Suprapubic skin (tissue), 4 donors: Measurements from ENCODE around the gene CCL26. TPM values are rescaled to one million over a fixed set of nuclear protein-coding genes. Genes with fewer than 3 reads are reported as not detected.

Experiments used
- DNase-seq, 2 donors: peaks; one replicate each; pipeline ENCODE4 v3.0.0-alpha.2; 2019; ENCODE audit warnings: low spot score in 2 of 2
- H3K27ac ChIP-seq: fragments of 200-600 bp; sonication (generic); one replicate; pipeline ENCODE4 v1.5.1; 2019
- H3K27me3 ChIP-seq: fragments of 200-600 bp; sonication (generic); one replicate; pipeline ENCODE4 v1.5.1; 2019
- H3K36me3 ChIP-seq: fragments of 200-600 bp; sonication (generic); one replicate; pipeline ENCODE4 v1.5.1; 2019
- H3K4me1 ChIP-seq: fragments of 200-600 bp; sonication (generic); one replicate; pipeline ENCODE4 v1.5.1; 2019
- H3K4me3 ChIP-seq: fragments of 200-600 bp; sonication (generic); one replicate; pipeline ENCODE4 v1.5.1; 2019; ENCODE audit warnings: mild to moderate bottlenecking
- H3K9me3 ChIP-seq: fragments of 200-600 bp; sonication (generic); one replicate; pipeline ENCODE4 v1.5.1; 2019
- EP300 ChIP-seq: sonication (generic); formaldehyde crosslinking; IDR thresholded peaks from one replicate; pipeline ENCODE4 v1.6.1; 2017; ENCODE audit warnings: antibody characterized with exemption
- POLR2A ChIP-seq, 2 donors: fragments of 450-650 bp; IDR thresholded peaks; one replicate each; pipeline ENCODE4 v1.6.1; 2017; ENCODE audit warnings: antibody characterized with exemption in 2 of 2, mild to moderate bottlenecking in 2 of 2, moderate library complexity in 2 of 2
- POLR2AphosphoS5 ChIP-seq, 3 donors: sonication (generic); formaldehyde crosslinking; IDR thresholded peaks; one replicate each; pipeline ENCODE4 v1.6.1; 2017; ENCODE audit warnings: antibody characterized with exemption in 3 of 3
- WGBS: methylation state at CpG from one replicate; pipeline ENCODE4 v1.1.5; 2018; 5-methylcytosine and 5-hydroxymethylcytosine counted together
- total RNA-seq, 4 donors: library from RNA; depleted of rRNA; stranded (reverse); fragments of >200 nt; gene quantifications; one replicate each; pipeline ENCODE4 v1.1.0, GENCODE V29; 2016
- TF ChIP-seq, protein P1 (sequence below), 2 donors: fragments of 200-600 bp in 1 of 2; fragments of 450-650 bp in 1 of 2; sonication (generic) in 1 of 2; IDR thresholded peaks; one replicate each; pipeline ENCODE4 v1.5.1; 2016 to 2019; ENCODE audit warnings: antibody characterized with exemption in 2 of 2, mild to moderate bottlenecking in 1 of 2, moderate library complexity in 1 of 2

CCL26 gene
- total RNA-seq, 4 donors from 2014 or later = not detected

DNA sequence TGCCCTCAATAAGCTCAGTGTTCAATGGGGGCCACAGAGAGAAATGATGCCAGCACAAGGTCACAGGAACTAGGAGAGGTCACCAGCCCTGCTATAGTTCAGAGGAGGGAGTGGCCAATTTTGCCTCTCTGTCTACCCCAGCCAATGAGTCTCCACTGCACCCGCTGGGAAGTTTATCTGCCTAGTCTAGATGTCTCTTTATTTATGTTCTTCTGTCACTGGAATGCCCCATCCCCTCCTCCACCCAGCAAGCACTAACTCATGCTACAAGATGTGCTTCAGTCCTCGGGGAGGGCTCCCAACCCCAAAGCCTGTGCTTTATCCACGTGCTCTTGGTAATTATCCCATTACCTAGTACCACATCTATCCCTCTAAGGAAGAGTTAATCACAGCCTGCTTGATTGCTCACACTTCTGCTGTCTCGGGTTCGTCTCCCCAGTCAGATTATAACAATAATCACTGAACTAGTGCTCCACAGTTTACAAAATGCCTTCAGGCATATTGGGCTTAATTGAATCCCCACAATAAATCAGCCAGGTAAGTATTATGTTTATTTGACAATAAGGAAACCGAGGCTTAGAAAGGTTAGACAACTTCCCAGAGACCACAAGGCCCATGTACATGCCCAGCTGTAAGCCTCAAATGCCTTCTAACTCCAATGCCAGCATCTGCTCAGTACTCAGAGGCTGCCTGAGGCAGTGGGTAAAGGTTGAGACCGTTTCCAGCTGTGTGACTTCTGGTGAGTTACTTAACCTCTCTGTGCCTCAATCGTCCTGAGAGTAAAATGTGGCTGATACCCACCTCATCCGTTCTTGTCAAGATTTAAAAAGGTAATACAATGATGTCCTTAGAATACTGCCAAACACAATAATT lies 37.2 kb downstream of the CCL26 start:
- no peak overlapping the region for H3K4me3 ChIP-seq
- peaks cover 17% of the 10 kb centered on the region for H3K4me1 ChIP-seq
- no peaks in the 10 kb centered on the region for H3K27me3 ChIP-seq
- H3K27ac ChIP-seq = no peak overlapping the region
- H3K36me3 ChIP-seq = no peaks in the 10 kb centered on the region
- WGBS = 58% methylated on average over 9 of the region's 9 CpGs
- TF ChIP-seq POLR2A (IDR thresholded peaks at IDR 0.05) (no peak), POLR2AphosphoS5 (IDR thresholded peaks at IDR 0.05) (no peak), EP300 (no peak)
- TF ChIP-seq, protein P1, sequence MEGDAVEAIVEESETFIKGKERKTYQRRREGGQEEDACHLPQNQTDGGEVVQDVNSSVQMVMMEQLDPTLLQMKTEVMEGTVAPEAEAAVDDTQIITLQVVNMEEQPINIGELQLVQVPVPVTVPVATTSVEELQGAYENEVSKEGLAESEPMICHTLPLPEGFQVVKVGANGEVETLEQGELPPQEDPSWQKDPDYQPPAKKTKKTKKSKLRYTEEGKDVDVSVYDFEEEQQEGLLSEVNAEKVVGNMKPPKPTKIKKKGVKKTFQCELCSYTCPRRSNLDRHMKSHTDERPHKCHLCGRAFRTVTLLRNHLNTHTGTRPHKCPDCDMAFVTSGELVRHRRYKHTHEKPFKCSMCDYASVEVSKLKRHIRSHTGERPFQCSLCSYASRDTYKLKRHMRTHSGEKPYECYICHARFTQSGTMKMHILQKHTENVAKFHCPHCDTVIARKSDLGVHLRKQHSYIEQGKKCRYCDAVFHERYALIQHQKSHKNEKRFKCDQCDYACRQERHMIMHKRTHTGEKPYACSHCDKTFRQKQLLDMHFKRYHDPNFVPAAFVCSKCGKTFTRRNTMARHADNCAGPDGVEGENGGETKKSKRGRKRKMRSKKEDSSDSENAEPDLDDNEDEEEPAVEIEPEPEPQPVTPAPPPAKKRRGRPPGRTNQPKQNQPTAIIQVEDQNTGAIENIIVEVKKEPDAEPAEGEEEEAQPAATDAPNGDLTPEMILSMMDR (IDR thresholded peaks at IDR 0.05) = no peak
- no peak for DNase-seq
- H3K9me3 ChIP-seq = no peaks in the 10 kb centered on the region

DNA sequence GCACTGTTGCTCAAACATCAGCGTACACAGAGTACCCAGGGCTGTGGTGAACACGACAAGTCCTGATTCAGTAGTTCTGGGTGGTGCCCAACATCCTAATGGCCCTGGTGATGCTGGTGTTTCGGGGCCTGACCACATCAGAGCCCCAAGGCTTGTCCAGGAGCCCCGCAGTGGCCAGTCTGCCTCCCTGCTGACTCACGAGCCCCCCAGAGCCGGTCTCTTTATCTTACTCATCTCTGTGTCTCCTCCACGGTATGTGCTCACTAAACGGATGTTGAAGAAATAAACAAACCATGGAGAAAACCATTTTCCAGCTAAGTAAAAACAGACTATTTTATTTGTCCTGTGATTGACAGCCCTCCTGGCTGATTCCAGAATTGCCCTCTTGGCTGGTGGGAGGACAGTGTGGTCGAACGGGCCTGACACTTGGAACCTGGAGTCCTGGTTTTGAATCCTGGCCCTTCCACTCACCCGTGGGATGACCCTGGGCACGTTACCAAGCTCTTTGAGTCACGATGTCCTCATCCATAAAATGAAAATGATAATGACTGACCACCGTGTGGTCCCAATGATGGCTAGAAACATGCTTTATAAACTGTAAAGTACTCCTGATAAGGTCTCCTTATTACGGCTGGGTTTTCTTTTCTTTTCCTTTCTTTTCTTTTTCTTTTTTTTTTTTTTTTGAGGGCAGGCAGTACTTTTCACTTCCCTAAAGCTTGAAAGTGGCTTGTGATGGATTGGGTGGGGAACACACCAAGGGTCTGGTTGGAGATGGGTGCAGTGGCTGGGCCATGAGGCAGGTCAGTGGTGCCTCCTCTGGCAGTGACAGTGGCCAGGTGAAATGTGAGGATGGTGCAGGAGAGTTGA lies 39.0 kb downstream of the CCL26 start:
- DNase-seq = no peak
- H3K27me3 ChIP-seq = no peaks in the 10 kb centered on the region
- no peaks in the 10 kb centered on the region for H3K9me3 ChIP-seq
- H3K4me3 ChIP-seq = no peak overlapping the region
- no peak overlapping the region for H3K27ac ChIP-seq
- TF ChIP-seq EP300 (no peak), POLR2A (IDR thresholded peaks at IDR 0.05) (no peak), POLR2AphosphoS5 (IDR thresholded peaks at IDR 0.05) (no peak)
- TF ChIP-seq, protein P1 (IDR thresholded peaks at IDR 0.05) = no peak
- WGBS = 73% methylated on average over 15 of the region's 15 CpGs
- no peaks in the 10 kb centered on the region for H3K36me3 ChIP-seq
- H3K4me1 ChIP-seq = peaks cover 28% of the 10 kb centered on the region

DNA sequence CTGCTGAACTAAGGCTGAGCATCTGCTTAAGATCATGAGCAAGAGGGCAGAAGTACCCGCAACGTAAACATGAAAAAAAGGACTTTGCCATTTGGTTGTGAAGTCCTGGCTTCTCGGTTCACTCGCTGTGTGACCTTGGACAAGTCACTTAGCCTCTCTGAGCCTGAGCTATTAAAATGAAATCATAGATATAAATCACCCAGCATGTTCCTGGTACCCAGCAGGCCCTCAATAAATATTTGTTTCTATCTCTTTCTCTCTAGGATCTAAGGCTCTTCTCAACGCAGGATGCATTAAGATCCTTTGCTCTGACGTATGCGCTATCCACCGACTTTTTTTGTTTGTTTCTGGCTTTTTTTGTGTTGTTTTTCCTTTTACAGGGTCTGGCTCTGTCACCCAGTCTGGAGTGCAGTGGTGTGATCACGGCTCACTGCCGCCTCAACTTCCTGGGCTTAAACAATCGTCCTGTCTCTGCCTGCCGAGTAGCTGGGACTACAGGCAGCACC lies 39.9 kb downstream of the CCL26 start:
- Histone ChIP-seq H3K36me3 (no peaks in the 10 kb centered on the region), H3K4me1 (peaks cover 23% of the 10 kb centered on the region), H3K4me3 (no peak overlapping the region), H3K27ac (no peak overlapping the region), H3K27me3 (no peaks in the 10 kb centered on the region), H3K9me3 (no peaks in the 10 kb centered on the region)
- TF ChIP-seq POLR2A (IDR thresholded peaks at IDR 0.05) = no peak
- TF ChIP-seq, protein P1 (IDR thresholded peaks at IDR 0.05) = no peak
- no peak for DNase-seq
- 92% methylated on average over 11 of the region's 12 CpGs for WGBS

DNA sequence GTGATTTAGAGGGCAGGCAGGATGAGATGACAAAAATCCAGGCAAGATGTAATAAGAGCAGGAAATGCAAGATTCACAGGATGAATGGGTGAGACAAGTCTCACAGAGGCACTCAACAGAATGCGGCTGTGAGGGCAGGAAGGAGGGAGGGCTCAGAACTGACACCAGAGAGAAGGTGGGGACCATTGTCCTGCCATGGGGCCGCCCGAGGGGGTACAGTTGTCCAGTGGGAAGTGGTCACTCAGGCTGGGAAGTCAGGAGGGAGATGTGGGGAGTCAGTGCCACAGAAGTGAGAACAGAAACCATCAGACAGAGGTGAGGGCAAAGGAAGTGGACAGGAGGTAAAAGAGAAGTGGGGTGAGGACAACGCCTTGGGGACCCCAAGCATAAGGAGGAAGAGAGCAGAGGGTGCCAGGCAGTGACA lies 42.1 kb downstream of the CCL26 start:
- TF ChIP-seq EP300 (no peak), POLR2AphosphoS5 (IDR thresholded peaks at IDR 0.05) (no peak), POLR2A (IDR thresholded peaks at IDR 0.05) (no peak)
- TF ChIP-seq, protein P1 (IDR thresholded peaks at IDR 0.05) = no peak
- no peaks in the 10 kb centered on the region for H3K27me3 ChIP-seq
- no peak overlapping the region for H3K27ac ChIP-seq
- peaks cover 18% of the 10 kb centered on the region for H3K4me1 ChIP-seq
- H3K4me3 ChIP-seq = no peak overlapping the region
- WGBS = 70% methylated on average over 4 of the region's 4 CpGs
- no peaks in the 10 kb centered on the region for H3K9me3 ChIP-seq
- no peak for DNase-seq
- H3K36me3 ChIP-seq = no peaks in the 10 kb centered on the region
